HCT116 (cell line): ENCODE results near the gene NDUFAB1. TPM values are rescaled to one million over a fixed set of nuclear protein-coding genes. Genes with fewer than 3 reads are reported as not detected.

Experiments
- ATAC-seq: fragments of 200-7000 bp; cut with Tn5 transposase; 2 replicates; pipeline ENCODE4 v1.9.1; 2020; ENCODE audit warnings: mild to moderate bottlenecking, moderate library complexity
- BruUV-seq: library from RNA; stranded (reverse); fragments of 400-500 nt; replicated peaks from 2 replicates; lab custom pipeline; 2021; lab: Mats Ljungman, UMichigan
- CTCF ChIA-PET: fragments of 300-600 bp; sonication (Branson Sonifier 250); formaldehyde crosslinking; loops from one replicate; lab custom pipeline; 2021; ENCODE audit warnings: antibody characterized with exemption; lab: Charles Lee
- POLR2A ChIA-PET: fragments of 300-600, 350-600 bp; sonication (Branson Sonifier 250); formaldehyde crosslinking; loops from one replicate; lab custom pipeline; 2021; ENCODE audit warnings: antibody characterized with exemption; lab: Charles Lee
- RAD21 ChIA-PET, 2 experiments: fragments of 300-600 bp; sonication (Branson Sonifier 250); formaldehyde crosslinking; loops; one replicate each; lab custom pipeline; 2023; ENCODE audit warnings: low total read pairs in 2 of 2; ENCODE audit not compliant: uncharacterized antibody in 2 of 2, unreplicated experiment in 2 of 2, low non-redundant PET in 1 of 2; lab: Charles Lee
- DNase-seq: peaks from one replicate; pipeline ENCODE4 v3.0.0-alpha.2; 2010; ENCODE audit warnings: low read depth, low spot score
- H2AFZ ChIP-seq: fragments of 200-600 bp; shearing (Covaris generic), sonication (generic); 2 replicates; pipeline ENCODE4 v1.6.1; 2017; ENCODE audit warnings: low read depth, mixed run types, mixed read lengths, antibody characterized with exemption, low read length; ENCODE audit not compliant: poor library complexity, severe bottlenecking
- H3K27ac ChIP-seq: 2 replicates; pipeline ENCODE4 v1.5.1; 2012; ENCODE audit warnings: low read depth, low read length
- H3K27me3 ChIP-seq: fragments of 200-600 bp; sonication (generic); 2 replicates; pipeline ENCODE4 v1.6.1; 2016; ENCODE audit warnings: mixed run types, low read length, mixed read lengths; ENCODE audit not compliant: insufficient read depth
- H3K36me3 ChIP-seq, 2 experiments: fragments of 200-500 bp in 1 of 2; fragments of 200-600 bp in 1 of 2; sonication (Bioruptor generic) in 1 of 2; sonication (generic) in 1 of 2; 2 replicates each; pipeline versions ENCODE4 v1.5.1 to v1.6.1; 2014 to 2016; ENCODE audit warnings: low read length in 2 of 2, inconsistent platforms in 1 of 2, mixed read lengths in 1 of 2, mixed run types in 1 of 2; ENCODE audit not compliant: insufficient read depth in 2 of 2, control insufficient read depth in 1 of 2
- H3K4me1 ChIP-seq, 2 experiments: fragments of 200-600 bp in 1 of 2; sonication (generic) in 1 of 2; 2 replicates each; pipeline versions ENCODE4 v1.5.1 to v1.6.1; 2012 to 2017; ENCODE audit warnings: low read length in 2 of 2, inconsistent platforms in 1 of 2, mild to moderate bottlenecking in 1 of 2, mixed read lengths in 1 of 2, mixed run types in 1 of 2, moderate library complexity in 1 of 2; ENCODE audit not compliant: insufficient read depth in 2 of 2, control insufficient read depth in 1 of 2
- H3K4me2 ChIP-seq: fragments of 200-600 bp; sonication (generic); 2 replicates; pipeline ENCODE4 v1.6.1; 2017; ENCODE audit warnings: mixed run types, low read length, mixed read lengths
- H3K4me3 ChIP-seq, 2 experiments: fragments of 200-600 bp in 1 of 2; sonication (generic) in 1 of 2; replicated peaks in 1 of 2; 2 replicates each; pipeline ENCODE4 v1.5.1; 2011 to 2016; ENCODE audit warnings: low read length in 2 of 2, control low read depth in 1 of 2, low read depth in 1 of 2, mild to moderate bottlenecking in 1 of 2, mixed read lengths in 1 of 2, mixed run types in 1 of 2
- H3K79me2 ChIP-seq: fragments of 200-600 bp; sonication (generic); 2 replicates; pipeline ENCODE4 v1.6.1; 2017; ENCODE audit warnings: mild to moderate bottlenecking, mixed run types, low read length, moderate library complexity, mixed read lengths; ENCODE audit not compliant: insufficient read depth
- H3K9ac ChIP-seq: fragments of 200-600 bp; sonication (generic); 2 replicates; pipeline ENCODE4 v1.6.1; 2016; ENCODE audit warnings: low read length, mixed read lengths
- H3K9me2 ChIP-seq: fragments of 200-600 bp; sonication (generic), shearing (Covaris generic); 2 replicates; pipeline ENCODE4 v1.6.1; 2017; ENCODE audit warnings: mixed run types, mild to moderate bottlenecking, moderate library complexity; ENCODE audit not compliant: insufficient read depth
- H3K9me3 ChIP-seq, 2 experiments: fragments of 200-500 bp in 1 of 2; fragments of 200-600 bp in 1 of 2; sonication (Bioruptor generic) in 1 of 2; sonication (generic) in 1 of 2; 2 replicates each; pipeline ENCODE4 v1.6.1; 2014 to 2017; ENCODE audit warnings: low read length in 2 of 2, mixed read lengths in 2 of 2, inconsistent platforms in 1 of 2, low read depth in 1 of 2, mild to moderate bottlenecking in 1 of 2, mixed run types in 1 of 2, moderate library complexity in 1 of 2; ENCODE audit not compliant: control insufficient read depth in 1 of 2, insufficient read depth in 1 of 2
- H4K20me1 ChIP-seq: fragments of 200-600 bp; sonication (generic), shearing (Covaris generic); 2 replicates; pipeline ENCODE4 v1.6.1; 2017; ENCODE audit warnings: mixed run types, mild to moderate bottlenecking, moderate library complexity; ENCODE audit not compliant: insufficient read depth
- ATF3 ChIP-seq: IDR thresholded peaks from 2 replicates; pipeline ENCODE4 v1.6.1; 2012
- CBX3 ChIP-seq: IDR thresholded peaks from 2 replicates; pipeline ENCODE4 v1.6.1; 2012; ENCODE audit warnings: low read depth
- CEBPB ChIP-seq: IDR thresholded peaks from 2 replicates; pipeline ENCODE4 v1.6.1; 2012; ENCODE audit warnings: low read depth
- EGR1 ChIP-seq: IDR thresholded peaks from 2 replicates; pipeline ENCODE4 v1.6.1; 2012; ENCODE audit warnings: low read depth
- ELF1 ChIP-seq: IDR thresholded peaks from 2 replicates; pipeline ENCODE4 v1.6.1; 2012; ENCODE audit warnings: low read depth, borderline replicate concordance
- EZH2 ChIP-seq: fragments of 200-600 bp; sonication (generic); IDR thresholded peaks from 2 replicates; pipeline ENCODE4 v1.6.1; 2017; ENCODE audit warnings: antibody characterized with exemption, mixed run types
- FOSL1 ChIP-seq: IDR thresholded peaks from 2 replicates; pipeline ENCODE4 v1.6.1; 2012; ENCODE audit warnings: low read depth
- JUND ChIP-seq: IDR thresholded peaks from 2 replicates; pipeline ENCODE4 v1.6.1; 2012
- RAD21 ChIP-seq: IDR thresholded peaks from 2 replicates; pipeline ENCODE4 v1.6.1; 2012; ENCODE audit warnings: low read depth, mild to moderate bottlenecking
- REST ChIP-seq: IDR thresholded peaks from 2 replicates; pipeline ENCODE4 v1.6.1; 2012; ENCODE audit warnings: low read depth
- SIN3A ChIP-seq: IDR thresholded peaks from 2 replicates; pipeline ENCODE4 v1.6.1; 2012; ENCODE audit warnings: low read depth
- SRF ChIP-seq: IDR thresholded peaks from 2 replicates; pipeline ENCODE4 v1.6.1; 2012; ENCODE audit warnings: low read depth
- TCF7L2 ChIP-seq: IDR thresholded peaks from 2 replicates; pipeline ENCODE4 v1.7.0; 2011; ENCODE audit warnings: borderline replicate concordance, inconsistent platforms; ENCODE audit not compliant: insufficient read depth, insufficient read length; ENCODE audit errors: extremely low read depth
- ZBTB33 ChIP-seq: IDR thresholded peaks from 2 replicates; pipeline ENCODE4 v1.6.1; 2011; ENCODE audit warnings: mild to moderate bottlenecking, low read length, moderate library complexity; ENCODE audit not compliant: insufficient replicate concordance; ENCODE audit errors: extremely low read depth
- ZFX ChIP-seq: fragments of 450-650 bp; IDR thresholded peaks from 2 replicates; pipeline ENCODE4 v1.6.1; 2017
- ZNF274 ChIP-seq: fragments of 200-500 bp; sonication (Bioruptor generic); IDR thresholded peaks from 2 replicates; pipeline ENCODE4 v1.6.1; 2014; ENCODE audit warnings: mild to moderate bottlenecking, low read depth, low read length, inconsistent platforms
- intact Hi-C: fragments of 100-400 bp; cut with micrococcal nuclease; formaldehyde crosslinking; loops from 2 replicates; pipeline ENCODE4 v1.10.0; 2022
- total RNA-seq: library from RNA; stranded (reverse); gene quantifications from one replicate; pipeline ENCODE4 v1.2.1, GENCODE V29; 2021; ENCODE audit not compliant: unreplicated experiment
- TF ChIP-seq, protein P1 (sequence below), 3 experiments: fragments of 200-600 bp in 1 of 3; sonication (generic) in 1 of 3; IDR thresholded peaks in 2 of 3; conservative IDR thresholded peaks in 1 of 3; 2 replicates each; pipeline ENCODE4 v1.5.1; 2012 to 2017; ENCODE audit warnings: low read depth in 2 of 3, low read length in 2 of 3, antibody characterized with exemption in 1 of 3, borderline replicate concordance in 1 of 3, control low read depth in 1 of 3, mild to moderate bottlenecking in 1 of 3, mixed read lengths in 1 of 3, mixed run types in 1 of 3, moderate library complexity in 1 of 3; ENCODE audit not compliant: insufficient read depth in 1 of 3

The NDUFAB1 gene
- total RNA-seq, 1 experiment from 2014 or later = 169 TPM

DNA sequence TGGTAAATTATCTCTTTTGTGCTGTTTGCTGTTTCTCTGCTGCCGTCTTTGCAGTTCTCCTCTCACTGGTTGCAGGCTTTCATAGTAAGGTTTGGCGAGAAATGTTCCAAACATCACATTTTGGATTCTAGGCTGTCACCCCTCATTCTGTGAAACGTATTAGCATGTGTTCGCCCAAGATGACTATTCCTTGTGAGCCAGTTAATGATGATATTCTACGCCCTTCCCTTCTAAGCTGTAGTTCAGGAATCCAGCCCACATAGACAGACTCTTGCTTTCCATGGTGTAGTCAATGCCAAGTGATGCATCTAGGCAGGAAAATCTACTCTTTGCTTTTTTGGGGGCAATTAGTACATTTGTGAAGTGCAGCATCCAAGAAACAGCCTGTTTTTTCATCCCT lies 24.2 kb downstream of the NDUFAB1 start (continued):
- TF ChIP-seq, protein P1, sequence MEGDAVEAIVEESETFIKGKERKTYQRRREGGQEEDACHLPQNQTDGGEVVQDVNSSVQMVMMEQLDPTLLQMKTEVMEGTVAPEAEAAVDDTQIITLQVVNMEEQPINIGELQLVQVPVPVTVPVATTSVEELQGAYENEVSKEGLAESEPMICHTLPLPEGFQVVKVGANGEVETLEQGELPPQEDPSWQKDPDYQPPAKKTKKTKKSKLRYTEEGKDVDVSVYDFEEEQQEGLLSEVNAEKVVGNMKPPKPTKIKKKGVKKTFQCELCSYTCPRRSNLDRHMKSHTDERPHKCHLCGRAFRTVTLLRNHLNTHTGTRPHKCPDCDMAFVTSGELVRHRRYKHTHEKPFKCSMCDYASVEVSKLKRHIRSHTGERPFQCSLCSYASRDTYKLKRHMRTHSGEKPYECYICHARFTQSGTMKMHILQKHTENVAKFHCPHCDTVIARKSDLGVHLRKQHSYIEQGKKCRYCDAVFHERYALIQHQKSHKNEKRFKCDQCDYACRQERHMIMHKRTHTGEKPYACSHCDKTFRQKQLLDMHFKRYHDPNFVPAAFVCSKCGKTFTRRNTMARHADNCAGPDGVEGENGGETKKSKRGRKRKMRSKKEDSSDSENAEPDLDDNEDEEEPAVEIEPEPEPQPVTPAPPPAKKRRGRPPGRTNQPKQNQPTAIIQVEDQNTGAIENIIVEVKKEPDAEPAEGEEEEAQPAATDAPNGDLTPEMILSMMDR (IDR thresholded peaks at IDR 0.05 in 2 of 3, conservative IDR thresholded peaks at IDR 0.05 in 1 of 3; ENCODE audit: borderline replicate concordance in 1 of 3, insufficient read depth in 1 of 3, low read depth in 2 of 3, low read length in 2 of 3) = no peak
- TF ChIP-seq CBX3 (no peak), ELF1 (no peak), ZNF274 (no peak), CEBPB (no peak), SIN3A (no peak), ZFX (no peak)

DNA sequence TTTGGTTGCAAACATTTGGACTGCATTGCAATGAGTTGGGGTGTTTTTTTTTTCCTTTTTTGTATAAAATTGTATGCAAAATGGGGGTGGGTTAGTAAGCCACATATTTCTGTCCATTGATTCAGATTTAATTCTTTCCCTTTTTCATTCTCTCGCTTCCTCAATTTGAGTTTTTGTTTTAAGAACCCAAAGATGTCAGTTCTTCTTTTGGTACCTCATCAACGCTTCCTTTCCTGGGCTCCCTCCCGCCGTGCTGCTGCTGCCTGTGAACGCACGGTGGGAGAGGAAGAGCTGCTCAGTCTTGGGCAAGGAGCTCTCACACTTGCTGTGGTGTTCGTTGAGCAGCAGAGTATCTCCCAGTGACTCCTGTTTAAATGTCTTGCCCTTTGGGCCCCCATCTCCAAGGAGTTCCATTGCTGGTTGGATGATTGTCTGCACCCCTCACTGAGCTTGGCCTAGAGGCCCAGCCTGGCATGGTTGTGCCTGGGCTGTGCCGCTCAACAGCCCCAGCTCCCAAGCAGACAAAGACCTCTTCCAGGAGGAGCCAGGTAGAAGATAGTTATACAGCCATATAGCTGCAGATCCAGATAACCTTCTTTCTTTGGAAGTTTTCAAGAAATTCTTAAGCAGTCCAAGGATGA lies 25.0 kb downstream of the NDUFAB1 start:
- RAD21 ChIA-PET = no interaction called here
- BruUV-seq = no TSS peak
- Histone ChIP-seq H3K4me2 (no peak overlapping the region), H3K27me3 (no peaks in the 10 kb centered on the region), H3K36me3 (peaks cover 30 to 48% of the 10 kb centered on the region in 2 experiments), H4K20me1 (no peaks in the 10 kb centered on the region), H2AFZ (no peak overlapping the region), H3K4me1 (no peaks in the 10 kb centered on the region), H3K27ac (no peak overlapping the region), H3K4me3 (no peak overlapping the region), H3K9ac (no peak overlapping the region), H3K9me2 (no peaks in the 10 kb centered on the region), H3K79me2 (no peaks in the 10 kb centered on the region)
- no peak for DNase-seq
- intact Hi-C loops = no loop called here
- ATAC-seq = no peak
- TF ChIP-seq ZBTB33 (no peak), ELF1 (no peak), ZNF274 (no peak), SRF (no peak), ATF3 (no peak), RAD21 (no peak), EZH2 (no peak), ZFX (no peak), CEBPB (no peak), CBX3 (no peak), EGR1 (no peak), FOSL1 (no peak), TCF7L2 (no peak), JUND (no peak), REST (no peak)
- TF ChIP-seq, all 23 proteins: peak for 0
- H3K9me3 ChIP-seq = no peaks in the 10 kb centered on the region
- POLR2A ChIA-PET = no interaction called here
- CTCF ChIA-PET = interaction anchor here (0.8 to 1.4 kb wide), 2 partner anchors 14 to 26 kb away, joined by 3 to 4 read pairs; partner anchors contain the start of genes EARS2 and UBFD1
